K562 (cell line): Measurements from ENCODE around the gene HDAC10. TPM values are rescaled to one million over a fixed set of nuclear protein-coding genes. Genes with fewer than 3 reads are reported as not detected.

Experiments
- BMI1 ChIP-seq: fragments of 150-350 bp; IDR thresholded peaks from 2 replicates; pipeline ENCODE4 v1.6.1; 2014; ENCODE audit warnings: low read length
- BRD9 ChIP-seq: fragments of 450-650 bp; IDR thresholded peaks from 2 replicates; pipeline ENCODE4 v1.6.1; 2018; ENCODE audit warnings: low read depth; ENCODE audit not compliant: partially characterized antibody
- CBX1 ChIP-seq: sonication (generic); IDR thresholded peaks from 2 replicates; pipeline ENCODE4 v1.6.1; 2016; ENCODE audit warnings: antibody characterized with exemption, low read depth, mild to moderate bottlenecking
- DIDO1 ChIP-seq: fragments of 450-650 bp; IDR thresholded peaks from 2 replicates; pipeline ENCODE4 v1.6.1; 2016; ENCODE audit warnings: low read depth, missing biosample characterization, missing genetic modification characterization
- EHMT2 ChIP-seq: fragments of 450-650 bp; IDR thresholded peaks from 2 replicates; pipeline ENCODE4 v1.6.1; 2018; ENCODE audit warnings: antibody characterized with exemption
- ETV5 ChIP-seq: sonication (generic); formaldehyde crosslinking; IDR thresholded peaks from 2 replicates; pipeline ENCODE4 v1.4.0; 2020; ENCODE audit warnings: low read depth, mild to moderate bottlenecking, missing genetic modification reagents
- FOXP4 ChIP-seq: sonication (generic); formaldehyde crosslinking; IDR thresholded peaks from 2 replicates; pipeline ENCODE4 v1.8.0; 2022; ENCODE audit warnings: mild to moderate bottlenecking, missing genetic modification reagents, borderline replicate concordance
- GATAD2B ChIP-seq: fragments of 450-650 bp; IDR thresholded peaks from 2 replicates; pipeline ENCODE4 v1.6.1; 2017; ENCODE audit warnings: mild to moderate bottlenecking, borderline replicate concordance
- HINFP ChIP-seq: fragments of 450-650 bp; conservative IDR thresholded peaks from 2 replicates; pipeline ENCODE4 v1.6.1; 2016; ENCODE audit warnings: missing genetic modification characterization, low read depth, mild to moderate bottlenecking, control low read depth, missing compliant biosample characterization
- HLTF ChIP-seq: fragments of 450-650 bp; IDR thresholded peaks from 2 replicates; pipeline ENCODE4 v1.6.1; 2016
- HNRNPK ChIP-seq: fragments of 200-400 bp; formaldehyde crosslinking; IDR thresholded peaks from one replicate; pipeline ENCODE4 v1.6.1; 2018; ENCODE audit warnings: mild to moderate bottlenecking, low read depth, low read length; ENCODE audit not compliant: poor library complexity, severe bottlenecking
- KAT7 ChIP-seq: sonication (generic); formaldehyde crosslinking; IDR thresholded peaks from 2 replicates; pipeline ENCODE4 v1.8.0; 2022; ENCODE audit warnings: missing genetic modification reagents, mild to moderate bottlenecking, borderline replicate concordance
- KLF13 ChIP-seq: fragments of 450-650 bp; IDR thresholded peaks from 2 replicates; pipeline ENCODE4 v1.6.1; 2016; ENCODE audit warnings: missing genetic modification characterization, low read depth, mild to moderate bottlenecking, missing compliant biosample characterization, moderate library complexity, borderline replicate concordance
- MAFK ChIP-seq: IDR thresholded peaks from 2 replicates; pipeline ENCODE4 v1.6.1; 2011; ENCODE audit warnings: low read length, improper control_type of control experiment
- MYBL2 ChIP-seq, 2 experiments: fragments of 450-650 bp in 1 of 2; sonication (generic) in 1 of 2; formaldehyde crosslinking in 1 of 2; IDR thresholded peaks; 2 replicates each; pipeline versions ENCODE4 v1.6.1 to v1.8.1; 2017 to 2022; ENCODE audit warnings: borderline replicate concordance in 1 of 2, inconsistent platforms in 1 of 2, low read depth in 1 of 2, mild to moderate bottlenecking in 1 of 2, missing genetic modification reagents in 1 of 2, moderate library complexity in 1 of 2
- PTRF ChIP-seq: fragments of 450-650 bp; IDR thresholded peaks from 2 replicates; pipeline ENCODE4 v1.6.1; 2016; ENCODE audit warnings: mild to moderate bottlenecking, missing genetic modification characterization, missing compliant biosample characterization
- SETDB1 ChIP-seq: IDR thresholded peaks from one replicate; pipeline ENCODE4 v1.6.1; 2012; ENCODE audit warnings: low read length, control low read depth, inconsistent platforms
- SMAD4 ChIP-seq: fragments of 250-450 bp; sonication (Bioruptor Pico); conservative IDR thresholded peaks from 2 replicates; pipeline ENCODE4 v1.8.0; 2021; ENCODE audit warnings: inconsistent platforms, mild to moderate bottlenecking, moderate library complexity
- SP1 ChIP-seq: sonication (generic); formaldehyde crosslinking; IDR thresholded peaks from 2 replicates; pipeline ENCODE4 v1.8.1; 2022; ENCODE audit warnings: mild to moderate bottlenecking, missing genetic modification reagents
- SP2 ChIP-seq: IDR thresholded peaks from 2 replicates; pipeline ENCODE4 v1.6.1; 2011; ENCODE audit warnings: mild to moderate bottlenecking, low read depth, low read length, moderate library complexity; ENCODE audit not compliant: poor library complexity, severe bottlenecking; ENCODE audit errors: extremely low read depth
- TEAD1 ChIP-seq, 2 experiments: fragments of 450-650 bp in 1 of 2; sonication (generic) in 1 of 2; formaldehyde crosslinking; IDR thresholded peaks; 2 replicates each; pipeline versions ENCODE4 v1.4.0 to v1.8.0; 2020 to 2022; ENCODE audit warnings: mild to moderate bottlenecking in 2 of 2, missing genetic modification reagents in 1 of 2
- TFAP4 ChIP-seq: sonication (generic); formaldehyde crosslinking; IDR thresholded peaks from 2 replicates; pipeline ENCODE4 v1.8.0; 2022; ENCODE audit warnings: missing genetic modification reagents, mild to moderate bottlenecking, moderate library complexity, borderline replicate concordance
- TRIM24 ChIP-seq, 2 experiments: fragments of 450-650 bp; IDR thresholded peaks; 2 replicates each; pipeline ENCODE4 v1.6.1; 2016
- YY1 ChIP-seq, 3 experiments: IDR thresholded peaks; 2 replicates each; pipeline ENCODE4 v1.6.1; 2011; ENCODE audit warnings: low read length in 2 of 3, mild to moderate bottlenecking in 2 of 3, moderate library complexity in 2 of 3, borderline replicate concordance in 1 of 3, control low read depth in 1 of 3, low read depth in 1 of 3; ENCODE audit not compliant: insufficient read depth in 3 of 3, insufficient replicate concordance in 2 of 3, control insufficient read depth in 1 of 3, insufficient read length in 1 of 3; ENCODE audit errors: extremely low read depth in 1 of 3
- ZNF253 ChIP-seq: fragments of 250-450 bp; sonication (Bioruptor Pico); conservative IDR thresholded peaks from 2 replicates; pipeline ENCODE4 v1.6.1; 2021; ENCODE audit warnings: mild to moderate bottlenecking
- polyA plus RNA-seq, 8 experiments: library from polyadenylated mRNA; depleted of rRNA in 4 of 8; stranded (reverse) in 5 of 8; unstranded in 3 of 8; fragments of >200 nt; fragmentation: Nextera tagmentation in 2 of 8; fragmentation: Illumina TruSeq in 1 of 8; extraction: Ambion mirVana in 2 of 8; extraction: Trizol in 1 of 8; gene quantifications; 2 replicates each; pipeline versions ENCODE4 v1.2.1 to v1.2.3, GENCODE V29; 2011 to 2014; ENCODE audit warnings: inconsistent platforms in 1 of 8, missing spikeins in 1 of 8
- total RNA-seq, 7 experiments: library from RNA; depleted of rRNA in 6 of 7; stranded (reverse); fragments of >200 nt in 6 of 7; fragmentation: Illumina TruSeq in 2 of 7; extraction: Trizol in 2 of 7; gene quantifications; 2 replicates each; pipeline versions ENCODE4 v1.2.1 to v1.2.3, GENCODE V29; 2011 to 2021; ENCODE audit warnings: low replicate concordance in 1 of 7

HDAC10 gene
- total and polyA plus RNA-seq, 9 of the 15 experiments (the other 6 are each of a cell fraction or from before 2014, with no cell fraction given) = 0.10 to 44.2 (median 6.5) TPM

GRCh38 chr22:50271519-50271970 lies 20.5 kb upstream of the HDAC10 start (continued):
- no peak for TF ChIP-seq DIDO1 (tag)
- 0 out of 2 replicates have a peak, but pooled peaks have one; percentile 21 for TF ChIP-seq SMAD4 (CRISPR knock-in tag)
- TF ChIP-seq CBX1 = no peak
- peak; percentile 87 for TF ChIP-seq KLF13 (tag)
- TF ChIP-seq TEAD1 (CRISPR knock-in tag; IDR thresholded peaks at IDR 0.05) = no peak
- TF ChIP-seq MYBL2 (IDR thresholded peaks at IDR 0.05; ENCODE audit: low read depth) = no peak
- TF ChIP-seq MYBL2 (CRISPR knock-in tag; IDR thresholded peaks at IDR 0.05; ENCODE audit: borderline replicate concordance) = no peak
- TF ChIP-seq GATAD2B = 0 out of 2 replicates have a peak, but pooled peaks have one; percentile 14
- TF ChIP-seq ETV5 = no peak
- no peak for TF ChIP-seq TRIM24 (IDR thresholded peaks at IDR 0.05)
- no peak for TF ChIP-seq ZNF253 (CRISPR knock-in tag)
- no peak for TF ChIP-seq HINFP (tag)
- TF ChIP-seq HNRNPK = no peak
- no peak for TF ChIP-seq FOXP4
- TF ChIP-seq HLTF = no peak
- TF ChIP-seq EHMT2 = no peak
- TF ChIP-seq SP2 = no peak
- no peak for TF ChIP-seq PTRF (tag)
- TF ChIP-seq BMI1 = peak; percentile 77
- TF ChIP-seq MAFK = no peak
- peak in 1 of 3 experiments; percentile 26 for TF ChIP-seq YY1 (IDR thresholded peaks at IDR 0.05; ENCODE audit: borderline replicate concordance in 1 of 3, control insufficient read depth in 1 of 3, extremely low read depth in 1 of 3, insufficient read depth in 3 of 3, insufficient read length in 1 of 3, insufficient replicate concordance in 2 of 3, low read depth in 1 of 3, low read length in 2 of 3)
- TF ChIP-seq SP1 (CRISPR knock-in tag) = no peak
- no peak for TF ChIP-seq BRD9
- no peak for TF ChIP-seq TFAP4 (CRISPR knock-in tag)
- no peak for TF ChIP-seq KAT7 (CRISPR knock-in tag)
- no peak for TF ChIP-seq SETDB1
